Activated naive CD4-positive, alpha-beta T cell treated with anti-CD3 and anti-CD28 coated beads, Interleukin-2, amount 50 U/mL, for 24 hours (primary cell): ENCODE results near the gene ANKEF1.

Source experiments
- H3K27ac Mint-ChIP-seq: one replicate; pipeline ENCODE4 v1.8.0; 2021; ENCODE audit warnings: mild to moderate bottlenecking, mixed read lengths
- H3K27me3 Mint-ChIP-seq: one replicate; pipeline ENCODE4 v1.8.0; 2021; ENCODE audit warnings: mixed read lengths
- H3K36me3 Mint-ChIP-seq: one replicate; pipeline ENCODE4 v1.8.0; 2021; ENCODE audit warnings: mixed read lengths
- H3K4me1 Mint-ChIP-seq: one replicate; pipeline ENCODE4 v1.8.0; 2021; ENCODE audit warnings: mixed read lengths
- H3K4me3 Mint-ChIP-seq: one replicate; pipeline ENCODE4 v1.8.0; 2021; ENCODE audit warnings: mild to moderate bottlenecking, mixed read lengths
- H3K9me3 Mint-ChIP-seq: one replicate; pipeline ENCODE4 v1.8.0; 2021; ENCODE audit warnings: mixed read lengths

Gene ANKEF1

GRCh38 chr20:10061641-10062040 lies 26.9 kb downstream of the ANKEF1 start:
- H3K9me3 Mint-ChIP-seq = no peaks in the 10 kb centered on the region
- peaks cover 10% of the 10 kb centered on the region for H3K36me3 Mint-ChIP-seq
- no peak overlapping the region for H3K27ac Mint-ChIP-seq
- no peaks in the 10 kb centered on the region for H3K4me1 Mint-ChIP-seq
- peaks cover 7% of the 10 kb centered on the region for H3K27me3 Mint-ChIP-seq
- H3K4me3 Mint-ChIP-seq = no peak overlapping the region

GRCh38 chr20:10063482-10063881 lies 28.7 kb downstream of the ANKEF1 start:
- Mint-ChIP-seq H3K4me1 (no peaks in the 10 kb centered on the region), H3K9me3 (no peaks in the 10 kb centered on the region), H3K27ac (no peak overlapping the region), H3K27me3 (peaks cover 9% of the 10 kb centered on the region), H3K36me3 (peaks cover 2% of the 10 kb centered on the region), H3K4me3 (no peak overlapping the region)

GRCh38 chr20:10064611-10065010 lies 29.8 kb downstream of the ANKEF1 start:
- no peak overlapping the region for H3K4me3 Mint-ChIP-seq
- no peaks in the 10 kb centered on the region for H3K4me1 Mint-ChIP-seq
- peaks cover 9% of the 10 kb centered on the region for H3K27me3 Mint-ChIP-seq
- H3K36me3 Mint-ChIP-seq = no peaks in the 10 kb centered on the region
- H3K9me3 Mint-ChIP-seq = no peaks in the 10 kb centered on the region
- no peak overlapping the region for H3K27ac Mint-ChIP-seq

GRCh38 chr20:10065154-10065833 lies 30.5 kb downstream of the ANKEF1 start:
- Mint-ChIP-seq H3K27ac (no peak overlapping the region), H3K9me3 (no peaks in the 10 kb centered on the region), H3K27me3 (peaks cover 9% of the 10 kb centered on the region), H3K4me3 (no peak overlapping the region), H3K4me1 (no peaks in the 10 kb centered on the region), H3K36me3 (no peaks in the 10 kb centered on the region)

GRCh38 chr20:10067321-10067720 lies 32.5 kb downstream of the ANKEF1 start:
- Mint-ChIP-seq H3K27me3 (peaks cover 11% of the 10 kb centered on the region), H3K4me1 (no peaks in the 10 kb centered on the region), H3K4me3 (no peak overlapping the region), H3K9me3 (no peaks in the 10 kb centered on the region), H3K27ac (no peak overlapping the region), H3K36me3 (no peaks in the 10 kb centered on the region)

GRCh38 chr20:10074513-10074912 lies 39.7 kb downstream of the ANKEF1 start:
- Mint-ChIP-seq H3K4me1 (no peaks in the 10 kb centered on the region), H3K4me3 (no peak overlapping the region), H3K27me3 (peaks cover 21% of the 10 kb centered on the region)

GRCh38 chr20:10075606-10076005 lies 40.8 kb downstream of the ANKEF1 start:
- no peak overlapping the region for H3K4me3 Mint-ChIP-seq
- H3K36me3 Mint-ChIP-seq = no peaks in the 10 kb centered on the region
- no peaks in the 10 kb centered on the region for H3K4me1 Mint-ChIP-seq
- no peak overlapping the region for H3K27ac Mint-ChIP-seq
- peaks cover 19% of the 10 kb centered on the region for H3K27me3 Mint-ChIP-seq
- no peaks in the 10 kb centered on the region for H3K9me3 Mint-ChIP-seq

More at GRCh38 chr20:10074513-10074912, 39.7 kb downstream of the ANKEF1 start:
- no peaks in the 10 kb centered on the region for H3K36me3 Mint-ChIP-seq
- no peaks in the 10 kb centered on the region for H3K9me3 Mint-ChIP-seq
- H3K27ac Mint-ChIP-seq = no peak overlapping the region

- peaks cover 19% of the 10 kb centered on the region for H3K27me3 Mint-ChIP-seq
- no peaks in the 10 kb centered on the region for H3K4me1 Mint-ChIP-seq
- no peak overlapping the region for H3K4me3 Mint-ChIP-seq
- no peaks in the 10 kb centered on the region for H3K36me3 Mint-ChIP-seq
- H3K9me3 Mint-ChIP-seq = no peaks in the 10 kb centered on the region
- no peak overlapping the region for H3K27ac Mint-ChIP-seq
Measured at GRCh38 chr20:10076126-10077080, 41.6 kb downstream of the ANKEF1 start.

DNA sequence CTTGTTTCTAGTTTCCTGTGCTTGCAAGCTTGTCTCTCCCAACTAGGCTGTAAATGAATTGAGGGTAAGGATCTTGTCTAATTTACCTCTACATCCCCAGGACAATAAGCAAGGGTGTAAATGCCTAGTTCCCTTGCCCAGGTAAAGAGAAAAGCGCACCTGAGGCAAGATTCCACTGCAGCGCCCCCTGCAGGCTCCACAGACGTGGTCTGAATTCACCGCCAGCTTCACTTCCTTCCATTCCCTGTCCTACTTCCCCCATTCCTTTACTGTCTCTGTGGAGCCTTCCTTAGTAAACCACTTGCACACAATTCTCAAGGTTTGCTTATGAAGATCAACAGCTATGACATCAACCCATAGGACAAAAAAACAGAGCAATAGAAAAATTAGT lies 42.3 kb downstream of the ANKEF1 start:
- Mint-ChIP-seq H3K4me3 (no peak overlapping the region), H3K27me3 (peaks cover 19% of the 10 kb centered on the region), H3K4me1 (no peaks in the 10 kb centered on the region), H3K27ac (no peak overlapping the region), H3K9me3 (no peaks in the 10 kb centered on the region), H3K36me3 (no peaks in the 10 kb centered on the region)

- Mint-ChIP-seq H3K36me3 (no peaks in the 10 kb centered on the region), H3K27ac (no peak overlapping the region), H3K4me1 (no peaks in the 10 kb centered on the region), H3K27me3 (peaks cover 16% of the 10 kb centered on the region), H3K9me3 (no peaks in the 10 kb centered on the region), H3K4me3 (no peak overlapping the region)
Measured at GRCh38 chr20:10077886-10078285, 43.1 kb downstream of the ANKEF1 start.

GRCh38 chr20:10078403-10078802 lies 43.6 kb downstream of the ANKEF1 start:
- Mint-ChIP-seq H3K27ac (no peak overlapping the region), H3K27me3 (peaks cover 16% of the 10 kb centered on the region), H3K9me3 (no peaks in the 10 kb centered on the region), H3K4me1 (no peaks in the 10 kb centered on the region), H3K36me3 (no peaks in the 10 kb centered on the region), H3K4me3 (no peak overlapping the region)

DNA sequence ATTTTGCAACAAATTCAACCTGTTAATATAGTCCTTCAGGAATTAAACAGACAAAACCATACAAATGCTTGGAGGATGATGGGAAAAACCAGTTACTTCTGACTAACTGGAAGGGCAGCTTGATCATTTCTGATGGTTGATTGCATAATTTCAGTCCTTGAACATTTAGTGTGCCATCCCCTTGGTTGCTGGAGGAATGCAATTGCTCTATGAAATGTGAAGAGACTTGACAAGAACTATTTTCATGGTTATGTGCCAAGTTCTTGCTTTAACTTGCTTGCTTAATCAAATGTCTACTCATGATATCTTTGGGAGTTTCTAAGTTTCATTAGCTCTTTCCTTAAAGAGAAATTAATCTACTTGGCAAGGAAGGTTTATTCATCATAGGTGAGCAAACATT lies 45.2 kb downstream of the ANKEF1 start:
- no peaks in the 10 kb centered on the region for H3K36me3 Mint-ChIP-seq
- H3K4me1 Mint-ChIP-seq = no peaks in the 10 kb centered on the region
- H3K27me3 Mint-ChIP-seq = peaks cover 8% of the 10 kb centered on the region

GRCh38 chr20:10080574-10080973 lies 45.8 kb downstream of the ANKEF1 start:
- no peak overlapping the region for H3K4me3 Mint-ChIP-seq
- no peak overlapping the region for H3K27ac Mint-ChIP-seq
- no peaks in the 10 kb centered on the region for H3K36me3 Mint-ChIP-seq
- H3K27me3 Mint-ChIP-seq = peaks cover 8% of the 10 kb centered on the region
- no peaks in the 10 kb centered on the region for H3K4me1 Mint-ChIP-seq
- no peaks in the 10 kb centered on the region for H3K9me3 Mint-ChIP-seq

More for the DNA sequence above, 45.2 kb downstream of the ANKEF1 start:
- no peak overlapping the region for H3K4me3 Mint-ChIP-seq
- no peak overlapping the region for H3K27ac Mint-ChIP-seq
- H3K9me3 Mint-ChIP-seq = no peaks in the 10 kb centered on the region

DNA sequence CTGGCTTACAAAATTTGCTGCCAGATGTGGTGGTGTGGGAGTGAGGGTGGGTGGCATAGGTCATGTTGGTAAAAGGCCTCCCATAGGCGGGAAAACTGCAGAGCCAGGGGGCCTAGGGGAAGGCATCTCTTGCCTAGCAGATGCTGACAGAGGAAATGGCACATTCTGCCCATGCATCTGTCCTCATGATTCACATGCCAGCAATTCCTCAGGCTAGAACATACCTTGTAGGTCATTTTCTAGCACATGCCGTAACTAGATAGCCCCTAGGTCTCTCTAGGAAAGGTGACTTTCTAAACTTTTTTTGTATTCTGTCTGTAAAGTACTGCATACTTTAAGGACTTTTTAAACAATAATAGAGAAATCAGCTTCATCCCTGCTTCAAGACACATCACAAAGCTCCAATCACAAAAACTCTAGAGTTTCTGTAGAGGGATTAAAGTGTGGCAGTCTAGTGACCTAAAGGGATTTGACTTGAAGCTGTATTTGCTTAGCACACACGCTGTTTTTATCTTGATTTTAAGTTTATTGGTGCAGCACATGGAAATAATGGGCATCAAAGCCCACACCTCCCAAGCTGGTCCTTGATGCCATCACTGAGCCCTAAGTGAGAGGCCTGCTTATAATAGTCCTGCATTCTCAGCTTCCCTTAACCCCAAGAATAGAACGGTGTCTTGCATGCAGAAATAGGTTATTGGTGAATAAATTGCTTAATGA lies 55.2 kb downstream of the ANKEF1 start:
- no peak overlapping the region for H3K27ac Mint-ChIP-seq
- H3K27me3 Mint-ChIP-seq = peaks cover 2% of the 10 kb centered on the region
- no peaks in the 10 kb centered on the region for H3K36me3 Mint-ChIP-seq
- no peaks in the 10 kb centered on the region for H3K9me3 Mint-ChIP-seq
- no peaks in the 10 kb centered on the region for H3K4me1 Mint-ChIP-seq
- H3K4me3 Mint-ChIP-seq = no peak overlapping the region

GRCh38 chr20:10090588-10091166 lies 55.9 kb downstream of the ANKEF1 start:
- no peaks in the 10 kb centered on the region for H3K4me1 Mint-ChIP-seq
- H3K9me3 Mint-ChIP-seq = no peaks in the 10 kb centered on the region
- no peak overlapping the region for H3K27ac Mint-ChIP-seq
- H3K36me3 Mint-ChIP-seq = no peaks in the 10 kb centered on the region
- H3K4me3 Mint-ChIP-seq = no peak overlapping the region
- H3K27me3 Mint-ChIP-seq = peaks cover 2% of the 10 kb centered on the region
